Gastroesophageal sphincter (tissue), 4 donors: Measurements from ENCODE around the gene MTFR1L. TPM values are rescaled to one million over a fixed set of nuclear protein-coding genes. Genes with fewer than 3 reads are reported as not detected.

ENCODE experiments used
- ATAC-seq: fragments of 150-250 bp; one replicate; pipeline ENCODE4 v1.9.1; 2016; ENCODE audit warnings: mild to moderate bottlenecking, moderate library complexity
- H3K27ac ChIP-seq, 4 donors: fragments of 200-600 bp; sonication (generic) in 3 of 4; 1 replicate in 3 of 4; 2 replicates in 1 of 4; pipeline ENCODE4 v1.5.1; 2016 to 2019
- H3K27me3 ChIP-seq: fragments of 200-600 bp; sonication (generic); one replicate; pipeline ENCODE4 v1.5.1; 2019
- H3K36me3 ChIP-seq, 2 donors: fragments of 200-600 bp; sonication (generic); one replicate each; pipeline ENCODE4 v1.5.1; 2019; ENCODE audit warnings: control low read depth in 1 of 2
- H3K4me1 ChIP-seq, 3 donors: fragments of 200-600 bp; sonication (generic); 1 replicate in 2 of 3; 2 replicates in 1 of 3; pipeline ENCODE4 v1.5.1; 2016 to 2019; ENCODE audit warnings: control low read depth in 2 of 3
- H3K4me3 ChIP-seq, 2 donors: fragments of 200-600 bp; sonication (generic); one replicate each; pipeline ENCODE4 v1.5.1; 2019; ENCODE audit warnings: mild to moderate bottlenecking in 1 of 2, moderate library complexity in 1 of 2
- H3K9me3 ChIP-seq, 3 donors: fragments of 200-600 bp; sonication (generic); one replicate each; pipeline ENCODE4 v1.5.1; 2017 to 2019; ENCODE audit warnings: control low read depth in 2 of 3
- CTCF ChIP-seq, 4 experiments: fragments of 200-600 bp in 2 of 4; fragments of 450-650 bp in 2 of 4; sonication (generic) in 1 of 4; IDR thresholded peaks; one replicate each; pipeline ENCODE4 v1.5.1; 2017 to 2019; ENCODE audit warnings: antibody characterized with exemption in 4 of 4, mild to moderate bottlenecking in 2 of 4, moderate library complexity in 2 of 4
- EP300 ChIP-seq: sonication (generic); formaldehyde crosslinking; IDR thresholded peaks from one replicate; pipeline ENCODE4 v1.6.1; 2017; ENCODE audit warnings: antibody characterized with exemption, mild to moderate bottlenecking
- POLR2A ChIP-seq, 2 donors: fragments of 450-650 bp; IDR thresholded peaks; one replicate each; pipeline ENCODE4 v1.6.1; 2017; ENCODE audit warnings: antibody characterized with exemption in 2 of 2, mild to moderate bottlenecking in 2 of 2, moderate library complexity in 1 of 2
- POLR2AphosphoS5 ChIP-seq: sonication (generic); formaldehyde crosslinking; IDR thresholded peaks from one replicate; pipeline ENCODE4 v1.6.1; 2017; ENCODE audit warnings: antibody characterized with exemption
- WGBS, 2 donors: methylation state at CpG; one replicate each; pipeline ENCODE4 v1.1.5; 2018; ENCODE audit warnings: low coverage in 1 of 2; 5-methylcytosine and 5-hydroxymethylcytosine counted together
- total RNA-seq, 4 donors: library from RNA; depleted of rRNA; stranded (reverse); fragments of >200 nt; gene quantifications; one replicate each; pipeline ENCODE4 v1.1.0, GENCODE V29; 2016

Gene MTFR1L
- total RNA-seq, 4 donors from 2014 or later = 83.2 to 128 (median 101) TPM

- H3K27me3 ChIP-seq = no peaks in the 10 kb centered on the region
- no peak overlapping the region for H3K4me3 ChIP-seq
- 75 to 80% methylated on average over 3 to 5 of the region's 5 CpGs for WGBS, 2 donors
- no peak for ATAC-seq
- H3K27ac ChIP-seq = no peak overlapping the region
- H3K9me3 ChIP-seq = no peaks in the 10 kb centered on the region
- H3K4me1 ChIP-seq = peaks cover 0 to 23% (median 4%) of the 10 kb centered on the region in 3 donors
- TF ChIP-seq CTCF (IDR thresholded peaks at IDR 0.05) = no peak
- no peak for TF ChIP-seq EP300
- no peak for TF ChIP-seq POLR2AphosphoS5
- no peak for TF ChIP-seq POLR2A (IDR thresholded peaks at IDR 0.05)
- H3K36me3 ChIP-seq = peaks cover 0 to 71% of the 10 kb centered on the region in 2 donors
Observed at GRCh38 chr1:25772692-25773245, 47.0 kb upstream of the MTFR1L start.

- 100% methylated on average over 1 to 2 of the region's 4 CpGs for WGBS, 2 donors
- Histone ChIP-seq H3K27ac (no peak overlapping the region), H3K36me3 (peaks cover 0 to 79% of the 10 kb centered on the region in 2 donors), H3K4me3 (no peak overlapping the region), H3K4me1 (peaks cover 0 to 23% (median 4%) of the 10 kb centered on the region in 3 donors), H3K9me3 (no peaks in the 10 kb centered on the region), H3K27me3 (no peaks in the 10 kb centered on the region)
- TF ChIP-seq CTCF (IDR thresholded peaks at IDR 0.05) (no peak), POLR2AphosphoS5 (no peak), EP300 (no peak), POLR2A (IDR thresholded peaks at IDR 0.05) (no peak)
- ATAC-seq = no peak
Observed at GRCh38 chr1:25773441-25774125, 46.2 kb upstream of the MTFR1L start.

- Histone ChIP-seq H3K27me3 (no peaks in the 10 kb centered on the region), H3K36me3 (peaks cover 0 to 85% of the 10 kb centered on the region in 2 donors), H3K4me1 (peaks cover 0 to 23% (median 4%) of the 10 kb centered on the region in 3 donors), H3K9me3 (no peaks in the 10 kb centered on the region), H3K27ac (no peak overlapping the region), H3K4me3 (no peak overlapping the region)
- 81% methylated on average over 3 of the region's 13 CpGs; no CpG with 5 or more reads in 1 of the 2 donors for WGBS, 2 donors
- TF ChIP-seq EP300 (no peak), CTCF (IDR thresholded peaks at IDR 0.05) (no peak), POLR2AphosphoS5 (no peak), POLR2A (IDR thresholded peaks at IDR 0.05) (no peak)
- ATAC-seq = no peak
Observed at GRCh38 chr1:25774206-25774803, 45.4 kb upstream of the MTFR1L start.

GRCh38 chr1:25774921-25775771, 44.6 kb upstream of the MTFR1L start:
- Histone ChIP-seq H3K4me3 (no peak overlapping the region), H3K36me3 (peaks cover 0 to 80% of the 10 kb centered on the region in 2 donors), H3K27me3 (no peaks in the 10 kb centered on the region), H3K27ac (no peak overlapping the region), H3K4me1 (peaks cover 0 to 18% (median 4%) of the 10 kb centered on the region in 3 donors), H3K9me3 (no peaks in the 10 kb centered on the region)
- no peak for ATAC-seq
- TF ChIP-seq POLR2AphosphoS5 (no peak), POLR2A (IDR thresholded peaks at IDR 0.05) (no peak)
- 54 to 81% methylated on average over 2 to 6 of the region's 16 CpGs for WGBS, 2 donors

- WGBS, 2 donors = 100% methylated on average over 5 of the region's 8 CpGs; no CpG with 5 or more reads in 1 of the 2 donors
- Histone ChIP-seq H3K27ac (no peak overlapping the region), H3K9me3 (no peaks in the 10 kb centered on the region), H3K36me3 (peaks cover 0 to 68% of the 10 kb centered on the region in 2 donors), H3K4me1 (peaks cover 0 to 6% (median 0%) of the 10 kb centered on the region in 3 donors), H3K27me3 (no peaks in the 10 kb centered on the region), H3K4me3 (no peak overlapping the region)
- TF ChIP-seq CTCF (IDR thresholded peaks at IDR 0.05) = no peak
- TF ChIP-seq POLR2AphosphoS5 = no peak
- no peak for TF ChIP-seq EP300
- no peak for TF ChIP-seq POLR2A (IDR thresholded peaks at IDR 0.05)
- no peak for ATAC-seq
Observed at GRCh38 chr1:25779388-25779787, 40.4 kb upstream of the MTFR1L start.
